ENCODE measurements around the gene TCEAL5.
"Not testable (repeated sequence)": the region's sequence is repeated elsewhere in the genome, so short reads cannot be mapped to it uniquely, and the experiment has no call there.

The TCEAL5 gene

GRCh38 chrX:103305666-103306065, 29.1 kb upstream of the TCEAL5 start:
- not testable (repeated sequence) for H3K18ac ChIP-seq (ENCODE audit: low read depth in 1 of 2, low read length in 2 of 2); H2AK5ac ChIP-seq (ENCODE audit: low read length, severe bottlenecking); H2AFZ ChIP-seq (ENCODE audit: low read depth, low read length); H3K36me3 ChIP-seq (ENCODE audit: control insufficient read depth in 1 of 2, insufficient read depth in 2 of 2, low read depth in 1 of 2, low read length in 2 of 2); H2BK15ac ChIP-seq (ENCODE audit: low read depth, poor library complexity, severe bottlenecking); H3K9me3 ChIP-seq (ENCODE audit: control insufficient read depth, low read length); H3K4me3 ChIP-seq (ENCODE audit: insufficient read depth in 1 of 2, low read depth in 1 of 2, low read length in 2 of 2); H3K23ac ChIP-seq (ENCODE audit: low read length in 2 of 2); H2BK5ac ChIP-seq (ENCODE audit: low read depth, low read length, poor library complexity, severe bottlenecking); H3K14ac ChIP-seq (ENCODE audit: low read length in 2 of 2); H3K9ac ChIP-seq (ENCODE audit: low read length); H4K8ac ChIP-seq (ENCODE audit: low read length); DNase-seq; H2BK120ac ChIP-seq (ENCODE audit: low read depth, low read length); H3K79me1 ChIP-seq (replicated peaks; ENCODE audit: low read length, poor library complexity, severe bottlenecking); H4K91ac ChIP-seq (ENCODE audit: low read length); H3K4me2 ChIP-seq (ENCODE audit: low read length, poor library complexity, severe bottlenecking); H3K27ac ChIP-seq (ENCODE audit: low read length, poor library complexity, severe bottlenecking); H3K4me1 ChIP-seq (ENCODE audit: control insufficient read depth, insufficient read depth, low read depth, low read length); H2BK12ac ChIP-seq (ENCODE audit: low read length in 2 of 2); H3K4ac ChIP-seq (ENCODE audit: low read depth in 1 of 2, low read length in 2 of 2)
- peaks cover 0 to 41% of the 10 kb centered on the region in 2 experiments for H3K27me3 ChIP-seq (ENCODE audit: control insufficient read depth in 1 of 2, insufficient read depth in 1 of 2, low read length in 2 of 2)
- 83% methylated on average over 2 of the region's 4 CpGs for WGBS

- Histone ChIP-seq H2AK5ac (ENCODE audit: low read length, severe bottlenecking) (no peak overlapping the region), H2BK5ac (ENCODE audit: low read depth, low read length, poor library complexity, severe bottlenecking) (no peak overlapping the region), H3K79me1 (replicated peaks; ENCODE audit: low read length, poor library complexity, severe bottlenecking) (no peaks in the 10 kb centered on the region), H2BK12ac (ENCODE audit: low read length in 2 of 2) (no peak overlapping the region), H2AFZ (ENCODE audit: low read depth, low read length) (no peak overlapping the region), H3K4me2 (ENCODE audit: low read length, poor library complexity, severe bottlenecking) (no peak overlapping the region), H3K23ac (ENCODE audit: low read length in 2 of 2) (no peak overlapping the region), H4K8ac (ENCODE audit: low read length) (no peak overlapping the region), H3K27me3 (ENCODE audit: control insufficient read depth in 1 of 2, insufficient read depth in 1 of 2, low read length in 2 of 2) (peaks cover 0 to 33% of the 10 kb centered on the region in 2 experiments), H3K4ac (ENCODE audit: low read depth in 1 of 2, low read length in 2 of 2) (no peak overlapping the region), H3K4me3 (ENCODE audit: insufficient read depth in 1 of 2, low read depth in 1 of 2, low read length in 2 of 2) (no peak overlapping the region), H2BK15ac (ENCODE audit: low read depth, poor library complexity, severe bottlenecking) (no peak overlapping the region), H3K18ac (ENCODE audit: low read depth in 1 of 2, low read length in 2 of 2) (no peak overlapping the region), H3K4me1 (ENCODE audit: control insufficient read depth, insufficient read depth, low read depth, low read length) (no peaks in the 10 kb centered on the region), H2BK120ac (ENCODE audit: low read depth, low read length) (no peak overlapping the region), H3K14ac (ENCODE audit: low read length in 2 of 2) (no peak overlapping the region), H4K91ac (ENCODE audit: low read length) (no peak overlapping the region), H3K9ac (ENCODE audit: low read length) (no peak overlapping the region), H3K27ac (ENCODE audit: low read length, poor library complexity, severe bottlenecking) (no peak overlapping the region), H3K9me3 (ENCODE audit: control insufficient read depth, low read length) (no peaks in the 10 kb centered on the region), H3K36me3 (ENCODE audit: control insufficient read depth in 1 of 2, insufficient read depth in 2 of 2, low read depth in 1 of 2, low read length in 2 of 2) (no peaks in the 10 kb centered on the region)
- DNase-seq: no peak
Measured at GRCh38 chrX:103304705-103305104, 28.2 kb upstream of the TCEAL5 start.

GRCh38 chrX:103293118-103293517, 16.6 kb upstream of the TCEAL5 start:
- H3K4ac ChIP-seq (ENCODE audit: low read depth in 1 of 2, low read length in 2 of 2): no peak overlapping the region
- no peaks in the 10 kb centered on the region for H3K9me3 ChIP-seq (ENCODE audit: control insufficient read depth, low read length)
- no peak overlapping the region for H4K91ac ChIP-seq (ENCODE audit: low read length)
- no peak overlapping the region for H3K18ac ChIP-seq (ENCODE audit: low read depth in 1 of 2, low read length in 2 of 2)
- no peak overlapping the region for H3K4me3 ChIP-seq (ENCODE audit: insufficient read depth in 1 of 2, low read depth in 1 of 2, low read length in 2 of 2)
- no peak overlapping the region for H2AK5ac ChIP-seq (ENCODE audit: low read length, severe bottlenecking)
- no peak overlapping the region for H2BK15ac ChIP-seq (ENCODE audit: low read depth, poor library complexity, severe bottlenecking)
- no peak overlapping the region for H2BK12ac ChIP-seq (ENCODE audit: low read length in 2 of 2)
- no peak overlapping the region for H4K8ac ChIP-seq (ENCODE audit: low read length)
- no peak overlapping the region for H3K23ac ChIP-seq (ENCODE audit: low read length in 2 of 2)
- H3K4me1 ChIP-seq (ENCODE audit: control insufficient read depth, insufficient read depth, low read depth, low read length): no peaks in the 10 kb centered on the region
- DNase-seq: no peak
- H3K4me2 ChIP-seq (ENCODE audit: low read length, poor library complexity, severe bottlenecking): no peak overlapping the region
- no peaks in the 10 kb centered on the region for H3K36me3 ChIP-seq (ENCODE audit: control insufficient read depth in 1 of 2, insufficient read depth in 2 of 2, low read depth in 1 of 2, low read length in 2 of 2)
- no peak overlapping the region for H3K14ac ChIP-seq (ENCODE audit: low read length in 2 of 2)
- no peaks in the 10 kb centered on the region for H3K79me1 ChIP-seq (replicated peaks; ENCODE audit: low read length, poor library complexity, severe bottlenecking)
- no peak overlapping the region for H3K9ac ChIP-seq (ENCODE audit: low read length)
- no peak overlapping the region for H2BK5ac ChIP-seq (ENCODE audit: low read depth, low read length, poor library complexity, severe bottlenecking)
- H2BK120ac ChIP-seq (ENCODE audit: low read depth, low read length): no peak overlapping the region
- WGBS: 89% methylated on average over 2 of the region's 2 CpGs
- H2AFZ ChIP-seq (ENCODE audit: low read depth, low read length): no peak overlapping the region
- no peak overlapping the region for H3K27ac ChIP-seq (ENCODE audit: low read length, poor library complexity, severe bottlenecking)
- H3K27me3 ChIP-seq (ENCODE audit: control insufficient read depth in 1 of 2, insufficient read depth in 1 of 2, low read length in 2 of 2): peaks cover 0 to 48% of the 10 kb centered on the region in 2 experiments

GRCh38 chrX:103279624-103280023, 3.1 kb upstream of the TCEAL5 start:
- Histone ChIP-seq H3K14ac (ENCODE audit: low read length in 2 of 2) (no peak overlapping the region), H3K27ac (ENCODE audit: low read length, poor library complexity, severe bottlenecking) (no peak overlapping the region), H3K36me3 (ENCODE audit: control insufficient read depth in 1 of 2, insufficient read depth in 2 of 2, low read depth in 1 of 2, low read length in 2 of 2) (no peaks in the 10 kb centered on the region), H3K4me1 (ENCODE audit: control insufficient read depth, insufficient read depth, low read depth, low read length) (no peaks in the 10 kb centered on the region), H2BK120ac (ENCODE audit: low read depth, low read length) (no peak overlapping the region), H3K23ac (ENCODE audit: low read length in 2 of 2) (no peak overlapping the region), H3K18ac (ENCODE audit: low read depth in 1 of 2, low read length in 2 of 2) (no peak overlapping the region), H3K27me3 (ENCODE audit: control insufficient read depth in 1 of 2, insufficient read depth in 1 of 2, low read length in 2 of 2) (peaks cover 5 to 50% of the 10 kb centered on the region in 2 experiments), H3K9ac (ENCODE audit: low read length) (no peak overlapping the region), H3K4me2 (ENCODE audit: low read length, poor library complexity, severe bottlenecking) (no peak overlapping the region), H4K8ac (ENCODE audit: low read length) (no peak overlapping the region), H3K79me1 (replicated peaks; ENCODE audit: low read length, poor library complexity, severe bottlenecking) (no peaks in the 10 kb centered on the region), H3K4ac (ENCODE audit: low read depth in 1 of 2, low read length in 2 of 2) (no peak overlapping the region), H3K4me3 (ENCODE audit: insufficient read depth in 1 of 2, low read depth in 1 of 2, low read length in 2 of 2) (no peak overlapping the region), H2BK15ac (ENCODE audit: low read depth, poor library complexity, severe bottlenecking) (no peak overlapping the region), H4K91ac (ENCODE audit: low read length) (no peak overlapping the region), H2AK5ac (ENCODE audit: low read length, severe bottlenecking) (no peak overlapping the region), H3K9me3 (ENCODE audit: control insufficient read depth, low read length) (no peaks in the 10 kb centered on the region), H2BK12ac (ENCODE audit: low read length in 2 of 2) (no peak overlapping the region), H2BK5ac (ENCODE audit: low read depth, low read length, poor library complexity, severe bottlenecking) (no peak overlapping the region), H2AFZ (ENCODE audit: low read depth, low read length) (no peak overlapping the region)
- WGBS: 80% methylated on average over 1 of the region's 1 CpG
- DNase-seq: no peak

Measured in mesenchymal stem cell (in vitro differentiated cells and primary cell).